Measurements from ENCODE around the gene INAFM1.
A peak's percentile ranks its signal among the peaks of the same experiment; 100 is the strongest.

Gene INAFM1

DNA sequence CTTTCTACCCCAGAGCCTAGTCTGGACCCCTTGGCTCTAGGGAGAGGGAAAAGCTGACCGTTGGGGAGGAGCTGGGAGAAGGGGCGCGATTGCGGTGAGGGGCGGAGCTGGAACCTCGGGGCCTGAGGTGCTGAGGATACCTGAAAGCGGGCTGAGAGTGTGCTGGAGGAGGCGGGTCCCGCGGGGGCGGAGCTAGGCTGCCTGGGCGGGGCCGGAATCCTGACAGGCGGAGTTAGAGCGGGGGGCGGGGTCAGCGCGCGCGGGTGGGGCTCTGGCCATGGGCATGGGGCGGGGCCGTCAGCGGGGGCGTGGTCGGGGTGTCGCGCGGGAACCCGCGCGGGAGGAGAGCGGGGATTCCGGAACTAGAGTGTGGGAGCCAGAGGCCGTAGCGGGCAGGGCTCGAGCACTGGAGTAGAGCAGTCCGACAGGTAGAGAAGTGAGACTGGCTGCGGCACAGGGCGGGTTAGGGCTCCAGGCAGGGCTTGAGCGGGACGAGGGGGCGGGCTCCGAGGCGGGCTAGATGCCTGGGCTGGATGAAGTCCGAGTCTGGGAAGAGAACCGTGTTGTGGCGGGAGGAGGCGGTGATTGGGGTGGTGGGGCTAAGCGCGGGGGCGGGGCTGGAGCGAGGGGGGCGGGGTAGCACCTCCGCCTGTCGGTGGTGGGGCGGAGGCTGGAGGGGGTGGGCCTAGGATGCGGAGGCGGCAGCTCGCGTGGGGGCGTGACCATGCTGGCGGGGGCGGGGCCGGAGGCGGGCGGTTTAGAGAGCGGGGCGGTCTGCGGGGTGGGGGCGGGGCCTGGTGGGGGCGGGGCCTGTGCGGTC is at the start of gene INAFM1:
Gene INAFM1 (plus strand): TSS at position 815 of the 820 bp plus-strand sequence. CDS start 35 bp downstream, outside the sequence.
- peak; percentile 100 for DNase-seq

DNA sequence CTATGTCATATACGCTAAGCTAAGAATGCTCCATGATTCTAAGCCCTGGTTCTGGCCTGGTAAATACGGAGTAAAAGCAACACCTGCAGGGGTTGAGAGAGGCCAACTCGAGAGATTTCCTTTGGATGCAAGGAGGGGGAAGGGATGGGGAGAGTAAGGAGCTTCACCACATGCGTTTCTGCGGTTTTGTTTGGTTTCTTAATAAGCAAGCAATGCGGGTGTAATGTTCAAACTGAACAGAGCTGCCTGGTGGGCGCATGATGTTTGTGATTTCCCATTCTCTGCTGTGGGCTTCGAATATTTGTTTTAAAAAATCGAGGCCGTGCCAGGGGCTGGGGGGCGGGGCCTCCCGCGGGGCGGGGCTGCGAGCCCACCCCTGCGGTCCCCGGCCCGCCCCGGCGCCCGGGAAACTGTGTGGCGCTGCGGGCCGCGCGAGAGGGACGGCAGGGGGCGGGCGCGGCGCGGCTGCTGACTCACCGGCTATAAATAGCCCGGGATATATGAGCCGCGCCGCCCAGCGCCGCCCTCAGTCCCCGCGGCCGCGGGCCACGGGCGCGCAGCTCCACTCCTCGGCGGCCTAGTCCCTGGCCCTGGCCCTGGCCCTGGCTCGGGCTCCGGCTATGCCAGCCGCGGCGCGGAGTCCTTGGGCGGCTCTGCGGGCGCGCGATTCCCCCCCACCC is 48.8 kb upstream of the INAFM1 start:
- DNase-seq = peak; percentile 86

- DNase-seq = peak; percentile 65
These were observed 48.0 kb upstream of the INAFM1 start for GRCh38 chr19:47226426-47227351.

GRCh38 chr19:47227352-47228167 is 47.1 kb upstream of the INAFM1 start:
- peak; percentile 65 for DNase-seq

GRCh38 chr19:47228168-47228936 is 46.3 kb upstream of the INAFM1 start:
- DNase-seq = peak; percentile 52

GRCh38 chr19:47228937-47229675 is 45.6 kb upstream of the INAFM1 start:
- DNase-seq = no peak

DNA sequence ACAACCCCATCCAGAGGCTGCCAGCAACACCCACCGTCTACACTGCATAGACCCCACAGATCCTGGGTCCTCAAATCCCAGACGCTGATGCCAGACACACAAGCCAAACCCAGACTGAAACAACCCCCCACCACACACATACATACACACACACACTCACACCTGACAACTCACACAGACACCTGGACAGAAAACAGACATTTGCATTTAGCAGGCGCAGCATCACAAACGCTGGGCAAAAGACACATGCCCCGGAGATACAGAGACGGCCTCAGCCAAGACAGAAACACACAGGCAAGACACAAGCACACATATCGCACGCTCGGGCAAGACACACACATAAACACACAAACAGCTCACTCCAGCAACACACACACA is 45.0 kb upstream of the INAFM1 start:
- no peak for DNase-seq

DNA sequence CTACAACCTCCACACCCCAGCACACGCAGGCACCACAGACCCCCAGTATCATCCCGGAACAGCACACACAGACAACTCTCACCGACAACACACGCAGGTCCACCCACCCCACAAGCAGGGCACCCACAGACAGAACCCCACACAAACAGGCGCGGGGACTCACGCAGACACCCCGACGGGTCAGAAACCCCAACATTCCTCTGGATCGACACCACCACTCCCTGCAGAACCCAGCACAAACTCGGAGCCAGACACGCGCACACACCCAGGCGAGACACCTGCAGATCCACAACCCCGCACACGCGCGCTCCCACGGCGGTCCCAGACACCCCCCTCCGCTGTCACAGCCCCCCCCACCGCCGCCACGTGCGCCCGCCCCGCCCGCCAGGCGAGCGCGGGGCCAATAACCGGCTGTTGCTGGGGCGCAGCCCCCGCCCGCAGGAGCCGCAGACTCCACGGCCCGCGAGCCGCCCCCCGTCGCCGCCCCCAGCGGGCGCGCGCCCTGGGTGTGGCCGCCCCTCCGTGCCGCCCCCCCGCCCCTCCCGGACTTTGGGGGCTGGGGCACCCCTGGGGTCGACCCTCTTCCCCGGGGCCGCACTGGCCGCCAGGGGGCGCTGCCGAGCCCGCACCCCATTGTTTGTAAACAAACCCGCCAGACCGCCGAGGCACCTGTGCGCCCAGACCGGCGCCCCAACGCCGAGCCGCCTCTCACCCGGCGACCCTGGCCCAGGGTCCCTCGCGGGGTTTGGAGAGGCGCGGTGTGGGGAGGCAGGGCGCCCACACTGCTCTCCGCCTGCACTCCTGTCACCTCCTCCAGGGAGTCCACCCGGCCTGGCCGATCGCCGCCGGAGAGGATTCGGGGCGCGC is 44.4 kb upstream of the INAFM1 start:
- peak; percentile 85 for DNase-seq

DNA sequence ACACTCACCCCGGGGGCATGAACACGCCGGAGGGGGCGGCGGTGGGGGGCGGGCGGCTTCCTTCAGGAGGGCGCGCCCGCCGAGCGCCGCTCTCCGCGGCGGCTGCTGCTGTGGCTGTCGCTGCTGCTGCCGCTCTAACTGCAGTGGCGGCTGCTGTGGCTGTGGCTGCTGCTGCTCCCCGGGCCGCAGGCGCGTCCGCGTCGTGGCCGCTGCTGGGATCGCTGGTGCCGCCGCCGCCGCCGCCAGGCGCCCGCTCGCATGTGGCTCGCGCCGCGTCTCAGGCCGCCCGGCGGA is 43.8 kb upstream of the INAFM1 start, which contains the start of gene BBC3:
Gene BBC3 (minus strand): TSS at position 279 of the 294 bp plus-strand sequence. CDS start 2,768 bp downstream, outside the sequence.
- no peak for DNase-seq

DNA sequence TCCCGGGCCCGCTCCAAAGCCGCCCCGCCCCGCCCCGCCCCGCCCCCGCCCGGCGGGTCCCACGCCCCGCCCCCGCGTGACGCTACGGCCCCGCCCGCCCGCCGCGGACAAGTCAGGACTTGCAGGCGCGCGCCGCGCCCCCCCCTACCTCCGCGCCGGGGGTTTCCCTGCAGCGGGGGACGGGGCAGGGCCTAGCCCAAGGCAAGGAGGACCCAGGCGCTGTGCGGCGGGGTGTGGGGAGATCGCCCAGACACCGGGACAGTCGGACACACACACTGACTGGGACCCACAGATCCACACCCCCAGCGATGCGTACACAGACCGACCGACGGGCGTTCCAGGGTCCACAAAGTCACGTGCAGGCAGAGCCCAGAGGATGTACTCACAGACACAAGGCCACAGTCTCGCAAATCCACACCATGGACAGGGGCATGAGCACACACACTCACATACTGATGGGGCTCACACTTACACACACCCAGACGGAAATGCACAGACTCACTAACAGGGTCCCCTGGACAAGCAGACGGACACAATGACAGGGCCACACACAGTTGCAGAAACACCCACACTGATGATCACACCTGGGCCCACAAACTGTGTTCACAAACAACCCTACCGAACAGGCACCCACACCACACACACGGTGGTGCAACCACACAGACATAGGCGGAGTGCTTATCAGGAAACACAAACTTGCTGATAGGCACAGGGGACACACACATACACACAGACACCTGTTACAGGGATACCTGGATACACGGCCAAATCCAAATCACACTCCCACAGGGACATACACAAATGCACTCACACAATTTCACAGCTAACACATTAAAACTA is 43.2 kb upstream of the INAFM1 start:
- DNase-seq = peak; percentile 92

DNA sequence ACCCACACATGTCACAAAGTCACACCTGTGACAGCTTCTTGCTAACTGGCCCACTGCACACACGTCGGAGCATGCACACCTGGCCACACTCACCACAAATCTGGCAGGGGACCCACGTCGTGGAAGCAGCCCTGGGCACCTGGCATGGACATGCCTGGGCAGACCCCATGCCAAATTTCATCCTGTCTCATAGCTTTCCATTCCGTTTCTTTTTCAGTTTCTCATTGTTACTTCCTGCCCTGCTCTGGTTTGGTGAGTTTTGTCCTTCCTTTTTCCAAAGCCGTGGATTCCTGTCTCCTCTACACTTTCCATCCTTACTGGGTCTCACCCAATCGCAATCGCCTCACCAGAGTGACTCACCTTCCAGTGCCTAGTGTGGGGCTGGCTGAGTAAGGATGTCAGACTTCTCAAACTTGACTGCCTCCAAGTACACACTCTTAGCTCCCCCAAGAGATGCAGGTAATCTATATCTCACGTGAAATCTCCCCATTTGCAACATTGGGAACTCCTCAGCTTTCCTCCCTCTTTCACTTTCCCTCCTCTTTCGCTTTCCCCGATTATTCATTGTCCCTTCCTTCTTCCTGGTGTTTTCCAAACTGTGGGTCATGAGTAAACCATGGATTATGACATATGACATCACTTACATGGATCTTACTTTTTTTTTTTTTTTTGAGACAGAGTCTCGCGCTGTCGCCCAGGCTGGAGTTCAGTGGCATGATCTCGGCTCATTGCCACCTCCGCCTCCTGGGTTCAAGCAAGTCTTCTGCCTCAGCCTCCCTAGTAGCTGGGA is 42.1 kb upstream of the INAFM1 start:
- DNase-seq = no peak

- no peak for DNase-seq
These were observed 38.5 kb upstream of the INAFM1 start for GRCh38 chr19:47236072-47236675.

DNA sequence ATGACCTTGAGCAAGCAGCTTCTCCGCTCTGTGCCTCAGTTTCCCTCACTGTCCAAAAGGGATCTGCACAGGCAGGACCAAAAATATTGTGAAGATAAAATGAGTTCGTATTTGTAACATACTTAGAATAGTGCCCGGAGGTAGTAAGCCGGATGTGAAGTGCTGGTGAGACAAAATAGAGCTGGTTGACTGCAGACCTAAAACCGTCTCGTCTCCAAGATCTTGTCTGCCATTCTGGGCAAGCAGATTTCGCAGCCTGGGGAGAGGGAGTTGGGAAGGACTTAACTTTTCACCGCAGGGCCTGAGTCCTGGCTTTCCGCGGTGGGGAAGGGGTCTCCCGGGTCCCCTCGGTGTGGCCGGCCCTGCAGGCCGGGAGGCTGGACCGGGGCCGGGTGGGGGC is 35.5 kb upstream of the INAFM1 start:
- DNase-seq = no peak

- no peak for DNase-seq
These were observed 34.9 kb upstream of the INAFM1 start for GRCh38 chr19:47239610-47240296.

- no peak for DNase-seq
These were observed 34.1 kb upstream of the INAFM1 start for GRCh38 chr19:47240556-47240955.

DNA sequence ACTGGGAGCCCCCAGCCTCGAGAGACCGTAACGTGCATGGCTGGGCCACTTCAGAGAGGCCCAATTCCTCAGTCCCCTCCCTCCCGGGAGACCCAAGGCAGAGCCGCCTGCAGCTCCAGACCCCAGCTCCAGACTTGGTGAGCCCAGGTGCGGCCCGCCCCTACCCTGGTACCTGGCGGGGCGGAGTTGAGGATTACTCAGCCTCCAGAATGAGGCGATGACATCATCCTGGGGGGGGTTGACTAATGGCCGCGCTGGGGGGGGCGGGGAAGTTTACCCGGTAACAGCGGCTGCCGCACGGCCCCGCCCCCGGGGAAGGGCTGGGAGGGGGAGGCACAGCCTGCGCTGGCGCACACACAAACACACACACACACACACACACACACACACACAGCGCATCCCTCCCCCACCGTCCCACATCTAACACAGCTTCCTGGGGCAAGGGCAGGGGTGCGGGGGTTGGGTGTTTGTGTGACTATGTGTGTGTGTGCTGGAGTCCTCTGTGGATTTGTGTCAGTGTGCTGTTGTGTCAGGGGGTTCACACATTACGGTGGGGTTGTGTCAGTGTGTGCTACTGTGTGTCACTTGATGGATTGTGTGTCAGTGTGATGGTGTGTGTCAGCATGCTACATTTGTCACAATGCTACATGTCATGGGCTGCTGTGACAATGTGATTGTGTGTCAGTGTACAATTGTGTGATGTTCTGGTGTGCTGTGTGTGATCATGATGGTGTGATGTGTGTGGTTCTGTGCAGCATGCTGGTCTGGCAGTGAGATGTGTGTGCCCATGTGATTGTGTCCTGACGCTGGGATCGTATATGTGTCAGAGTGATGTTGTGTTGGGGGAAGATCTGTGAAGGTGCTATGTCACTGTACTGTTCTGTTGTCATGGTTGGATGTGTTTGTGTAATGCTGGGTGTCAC is 33.4 kb upstream of the INAFM1 start:
- peak; percentile 74 for DNase-seq

Data from activated CD4-positive, CD25-positive, alpha-beta regulatory T cell treated with anti-CD3 and anti-CD28 coated beads, Interleukin-2, amount 50 U/mL, for 72 hours (primary cell).